GM19452 (cell line): ENCODE measurements around the gene CABP2.

Experiments
- ATAC-seq: cut with Tn5 transposase; IDR thresholded peaks from one replicate; pipeline ENCODE4 v1.9.1; 2021; ENCODE audit not compliant: unreplicated experiment

The CABP2 gene

DNA sequence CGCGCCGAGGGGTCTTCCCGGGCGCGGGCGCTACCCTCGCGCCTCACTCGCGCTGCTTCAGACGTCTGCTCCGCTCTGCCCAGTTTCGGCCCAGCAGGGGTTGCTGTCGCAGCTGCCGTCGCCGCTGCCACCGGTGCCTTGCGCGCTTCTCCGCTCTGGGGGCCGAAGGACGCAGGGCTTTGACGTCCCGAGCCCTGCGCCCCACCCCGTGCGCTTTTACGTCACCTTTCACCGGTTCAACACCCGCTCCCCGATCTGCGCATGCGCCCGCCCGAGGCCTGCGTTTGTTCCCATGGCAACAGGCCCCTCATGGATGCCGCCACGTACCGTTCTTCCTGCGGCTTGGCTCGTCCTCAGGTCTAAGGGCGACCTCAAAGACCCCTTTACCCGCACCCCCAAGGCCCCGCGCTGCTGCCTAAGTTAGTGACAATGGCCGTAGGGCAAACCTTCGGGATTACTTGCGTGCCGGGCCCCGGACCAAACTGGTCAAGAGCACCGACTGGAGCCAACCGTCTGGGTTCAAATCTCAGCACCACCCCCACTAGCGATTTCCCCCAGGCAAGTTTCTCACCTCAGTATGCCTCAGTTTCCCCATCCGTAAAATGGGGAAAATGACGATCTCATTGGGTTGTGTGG, 14.6 kb downstream of the CABP2 start:
- peak; percentile 39 for ATAC-seq

DNA sequence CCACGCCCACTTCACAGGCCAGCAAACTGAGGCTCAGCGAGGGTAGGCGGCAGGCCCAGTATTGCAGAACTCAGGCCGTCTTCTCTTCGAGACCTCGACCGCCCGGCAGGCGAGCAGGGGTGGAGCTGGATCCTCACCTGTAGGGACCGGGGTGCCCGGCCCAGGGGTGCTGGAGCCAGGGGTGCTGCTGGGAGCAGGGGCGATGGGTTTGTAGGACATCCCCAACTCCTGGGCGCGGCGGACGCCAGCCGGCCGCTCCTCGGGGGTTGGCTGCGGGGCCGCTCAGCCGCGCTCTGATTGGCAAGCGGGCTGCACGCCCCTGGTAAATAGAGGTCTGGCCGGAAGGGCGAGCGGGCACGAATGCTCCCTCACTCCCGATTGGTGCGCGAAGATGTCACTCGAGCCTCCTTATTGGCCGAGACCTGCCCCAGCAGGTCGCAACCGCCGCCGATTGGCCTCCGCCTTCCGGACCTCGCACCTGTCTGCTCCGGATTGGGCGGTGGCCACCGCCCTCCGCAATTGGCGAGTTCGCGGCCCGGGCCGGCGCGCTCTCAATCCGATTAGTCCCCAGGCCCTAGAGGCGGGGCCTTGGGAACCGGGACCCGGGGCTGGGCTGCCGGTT, 15.3 kb downstream of the CABP2 start, which contains the start of gene CDK2AP2:
Gene CDK2AP2 (minus strand): TSS at position 299 of the 622 bp plus-strand sequence. CDS start 80 bp downstream, at position 219.
- peak; percentile 76 for ATAC-seq

DNA sequence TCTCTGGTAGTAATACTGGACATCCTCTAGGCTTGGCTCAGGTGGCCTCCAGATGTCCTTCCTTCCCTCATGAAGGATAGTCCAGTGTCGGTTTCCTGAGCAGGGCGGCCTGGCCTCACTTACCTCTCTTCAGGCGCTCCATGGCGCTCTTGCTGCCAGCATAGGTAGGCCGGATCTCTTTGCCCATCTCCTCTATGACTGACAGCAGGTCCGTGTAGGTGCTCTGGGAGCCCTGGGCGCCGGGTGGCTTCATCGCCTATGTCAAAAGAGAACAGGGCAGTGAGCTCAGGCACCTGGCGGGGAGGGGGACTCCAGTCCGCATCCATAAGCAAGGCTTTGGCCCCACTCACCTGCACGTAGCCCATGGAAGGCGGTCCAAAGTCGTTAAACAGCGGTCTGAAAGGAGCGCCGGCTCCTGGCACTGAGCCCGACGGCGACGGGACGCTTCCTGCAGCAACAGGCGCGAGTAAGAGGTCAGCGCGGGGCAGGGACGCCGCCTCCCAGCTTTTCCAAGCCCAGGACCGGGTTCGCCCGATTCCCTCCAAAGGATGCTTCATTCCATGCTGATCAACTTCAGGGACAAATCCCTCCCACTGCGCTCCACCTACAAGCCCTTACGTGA, 15.9 kb downstream of the CABP2 start:
- ATAC-seq, result no peak

DNA sequence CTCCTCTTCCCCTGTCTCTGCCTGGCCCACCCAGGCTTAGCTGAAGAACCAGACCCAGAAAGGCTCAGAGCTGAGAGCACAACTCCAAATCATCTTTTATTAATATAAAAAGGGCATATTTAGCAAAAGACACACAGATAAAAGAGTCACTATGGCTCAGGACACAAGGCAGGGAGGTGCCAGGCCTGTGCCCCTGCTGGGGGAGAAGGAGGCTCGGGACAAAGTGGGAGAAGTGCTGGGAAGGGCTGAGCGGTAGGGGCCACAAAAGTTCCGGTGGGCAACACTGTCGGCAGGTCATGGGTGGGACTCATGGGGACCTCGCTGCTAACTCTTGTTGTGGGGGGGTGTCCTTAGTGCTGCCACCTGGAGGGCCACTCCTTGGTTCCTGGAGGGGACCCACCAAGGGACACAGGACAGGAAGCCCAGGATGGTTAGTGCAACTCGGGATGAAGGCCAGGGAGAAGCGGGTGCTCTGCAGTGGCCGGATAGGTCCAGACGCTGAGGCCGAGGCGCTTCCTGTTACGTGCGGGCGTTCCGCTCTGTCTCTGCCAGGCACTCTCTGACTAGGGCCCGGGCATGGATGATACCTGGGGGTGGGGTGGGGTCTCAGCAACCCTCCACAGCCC, 16.7 kb downstream of the CABP2 start:
- no peak for ATAC-seq

DNA sequence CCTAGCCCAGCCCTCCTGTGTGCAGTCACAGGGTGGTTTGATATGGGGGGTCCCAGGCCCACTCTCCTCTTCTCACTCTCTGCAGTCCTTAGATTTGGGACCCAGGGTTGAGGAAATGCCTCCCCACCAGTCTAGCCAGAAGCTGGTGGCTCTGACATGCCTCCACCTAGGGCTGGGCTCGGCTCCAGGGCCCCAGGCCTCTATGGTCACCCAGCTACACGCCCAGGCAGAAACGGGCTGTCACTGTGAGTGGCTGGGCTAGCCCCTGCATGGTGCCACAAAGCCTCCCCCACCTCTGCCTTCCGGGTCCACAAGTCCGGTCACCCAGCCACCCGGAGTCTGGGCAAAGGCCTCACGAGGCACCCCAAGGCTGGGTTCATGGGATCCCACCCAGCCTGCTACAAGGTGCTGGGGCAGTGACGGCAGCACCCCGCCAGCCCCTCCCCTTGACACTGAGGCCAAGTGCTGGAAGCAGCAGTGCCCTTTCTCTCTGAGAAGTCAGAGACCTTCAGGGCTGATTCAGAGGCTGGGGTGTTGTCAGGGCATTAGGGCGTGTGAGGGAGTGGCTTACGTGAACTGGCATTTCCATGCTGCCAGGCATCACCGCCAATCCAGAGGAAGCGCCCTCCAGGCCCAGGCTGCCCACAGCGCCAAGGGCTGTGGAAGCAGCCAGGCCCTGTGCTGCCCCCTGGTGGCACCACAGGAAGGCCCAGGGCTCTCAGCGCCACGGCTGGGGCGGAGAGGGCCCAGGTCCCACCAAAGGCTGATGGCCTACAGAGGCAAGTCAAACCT, 17.4 kb downstream of the CABP2 start:
- ATAC-seq, result no peak

DNA sequence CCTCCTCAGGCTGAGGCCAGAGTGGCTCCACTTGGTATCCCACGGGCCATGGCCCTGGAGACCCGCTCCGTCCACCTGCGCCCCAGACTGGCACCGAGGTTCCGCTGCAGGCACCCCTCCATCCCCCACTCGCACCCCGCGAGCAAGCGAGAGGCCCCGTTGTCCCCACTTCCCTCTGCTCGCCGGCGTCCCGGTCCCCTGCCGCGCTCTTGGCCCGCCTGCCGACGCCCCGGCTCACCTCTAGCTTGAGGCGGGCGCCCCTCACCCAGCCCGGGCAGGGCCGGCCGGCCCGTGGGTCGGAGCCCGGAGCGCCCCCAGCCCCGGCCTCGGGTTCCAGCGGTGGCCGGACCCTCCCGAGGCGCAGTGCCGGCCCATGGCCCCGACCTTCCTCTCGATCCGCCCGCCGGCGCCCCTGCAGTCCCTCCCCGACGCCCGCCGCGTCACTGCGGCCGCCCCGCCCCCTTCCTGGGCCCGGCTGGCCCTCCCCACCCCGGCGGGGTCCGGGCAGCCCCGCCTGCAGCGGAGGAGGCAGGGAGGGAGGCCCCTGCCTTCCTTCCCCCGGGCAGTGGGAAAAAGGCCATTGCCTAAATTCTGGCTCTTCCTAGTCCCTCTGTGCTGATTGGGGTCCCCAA, 18.2 kb downstream of the CABP2 start, which contains the start of gene PITPNM1:
Gene PITPNM1 (minus strand): TSS at position 414 of the 632 bp plus-strand sequence. CDS start 1,183 bp downstream, outside the sequence.
- ATAC-seq, result no peak

DNA sequence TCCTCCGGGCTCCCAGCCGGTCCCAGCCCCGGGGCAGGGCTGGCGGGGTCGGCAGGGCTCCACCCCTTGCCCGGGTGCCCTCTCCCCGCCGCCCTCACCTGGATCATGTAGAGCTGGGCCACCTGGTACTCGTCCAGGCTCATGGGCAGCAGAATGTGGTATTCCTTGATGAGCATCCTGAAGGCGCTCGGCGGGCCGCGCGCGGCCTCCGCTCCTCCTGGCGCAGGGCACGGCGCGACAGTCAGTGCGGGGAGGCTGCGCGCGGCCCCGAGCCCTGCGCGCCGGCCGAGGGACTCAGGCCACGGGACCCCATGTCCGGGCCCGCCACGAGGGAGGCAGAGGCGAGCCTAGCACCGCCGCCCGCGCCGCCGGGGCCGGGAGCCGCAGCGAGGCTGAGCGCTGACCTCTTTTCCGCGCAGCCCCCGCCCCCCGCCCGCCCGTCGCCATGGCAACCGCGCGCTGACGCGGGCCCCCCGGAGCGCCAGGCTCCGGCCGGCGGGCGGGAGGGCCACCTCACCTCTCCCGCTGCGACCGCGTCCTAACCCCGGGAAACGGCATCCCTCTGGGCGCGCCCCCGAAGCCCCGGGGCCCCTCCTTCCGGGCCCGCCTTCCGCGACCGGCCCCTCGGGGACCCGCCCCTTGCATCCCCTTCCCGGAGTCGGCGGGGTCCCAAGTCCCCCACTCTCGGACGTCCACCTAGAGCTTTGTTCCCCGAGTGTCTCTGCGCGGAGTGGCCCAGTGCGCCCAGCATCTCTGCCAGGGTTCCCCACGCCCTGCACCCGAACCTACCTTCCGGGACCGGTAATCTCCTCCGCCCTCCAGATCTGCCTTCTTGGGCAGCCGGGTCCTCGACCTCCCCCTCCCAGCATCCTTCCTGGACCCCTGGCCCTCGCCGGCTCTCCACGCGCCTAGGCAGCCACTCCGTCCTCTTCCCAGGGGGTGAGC, 19.0 kb downstream of the CABP2 start:
- no peak for ATAC-seq

DNA sequence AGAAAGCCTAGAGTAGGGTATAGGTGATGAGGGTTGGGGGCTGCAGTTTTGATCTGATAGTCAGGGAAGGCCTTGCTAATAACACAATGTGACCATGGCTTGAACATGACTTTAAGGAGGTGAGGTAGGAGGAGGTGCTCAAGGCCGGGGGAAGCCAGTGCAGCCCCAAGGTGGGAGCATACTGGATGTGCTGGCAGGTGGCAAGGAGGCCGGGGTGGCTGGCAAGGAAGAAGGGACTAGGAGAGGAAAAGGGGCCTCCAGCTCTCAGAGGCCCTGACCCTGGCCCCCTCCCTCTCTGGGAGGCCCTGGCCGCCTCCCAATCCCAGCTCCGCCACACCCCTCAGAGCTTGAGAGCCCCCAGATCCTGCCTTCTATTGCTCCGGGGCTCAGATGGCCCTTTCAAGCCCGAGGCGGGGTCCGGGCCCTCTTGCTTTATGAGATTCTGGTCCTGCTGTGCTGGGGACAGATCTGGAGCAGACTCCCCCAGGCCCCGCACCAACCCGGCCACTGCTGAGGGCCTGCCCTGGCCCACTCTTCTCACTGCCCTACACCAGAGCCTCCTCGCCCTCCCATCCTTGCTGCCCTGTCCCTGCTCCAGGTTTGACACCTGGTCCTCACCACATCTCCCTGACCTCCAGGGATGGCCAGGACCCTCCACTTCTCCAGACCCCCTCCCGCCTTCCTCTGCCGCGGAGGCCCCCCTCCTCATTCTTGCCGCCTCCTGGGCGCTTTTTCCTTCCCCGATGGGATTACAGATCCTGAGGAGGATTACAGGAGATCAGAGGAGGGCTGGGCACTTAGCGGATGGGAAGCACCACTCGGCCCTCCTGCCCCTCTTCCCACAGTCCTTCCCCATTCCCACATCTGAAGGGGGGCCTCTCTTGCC, 19.9 kb downstream of the CABP2 start:
- no peak for ATAC-seq

DNA sequence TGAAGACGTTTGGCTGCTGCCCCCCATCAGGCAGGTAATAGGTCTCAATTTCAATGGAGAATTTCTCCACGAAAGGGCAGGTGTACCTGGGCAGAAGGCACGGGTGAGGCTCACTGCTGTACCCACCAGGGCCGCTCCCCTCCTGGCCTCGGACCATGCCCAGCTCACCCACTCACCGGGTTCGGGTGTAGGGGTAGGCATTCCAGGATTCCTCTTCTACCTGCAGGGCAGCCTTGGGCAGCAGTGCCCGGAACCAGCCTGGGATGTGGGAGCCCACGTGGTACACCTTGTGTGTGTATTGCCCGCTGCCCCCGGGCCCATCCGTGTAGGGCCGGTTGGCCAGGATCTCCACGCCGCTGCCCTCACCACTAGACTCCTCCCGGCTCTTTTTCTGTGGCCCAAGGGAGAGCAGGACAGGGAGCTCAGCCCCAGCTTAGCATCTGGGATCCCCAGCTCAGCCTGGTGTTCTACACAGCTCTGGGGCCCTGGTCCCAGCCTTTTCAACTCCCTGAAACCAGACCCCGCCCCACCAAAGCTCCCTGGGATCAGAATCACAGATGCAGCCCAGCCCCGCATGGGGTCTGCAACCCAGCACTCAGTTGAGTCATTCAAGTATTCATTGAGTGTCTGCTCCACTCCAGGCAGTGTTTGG, 20.8 kb downstream of the CABP2 start:
- no peak for ATAC-seq

DNA sequence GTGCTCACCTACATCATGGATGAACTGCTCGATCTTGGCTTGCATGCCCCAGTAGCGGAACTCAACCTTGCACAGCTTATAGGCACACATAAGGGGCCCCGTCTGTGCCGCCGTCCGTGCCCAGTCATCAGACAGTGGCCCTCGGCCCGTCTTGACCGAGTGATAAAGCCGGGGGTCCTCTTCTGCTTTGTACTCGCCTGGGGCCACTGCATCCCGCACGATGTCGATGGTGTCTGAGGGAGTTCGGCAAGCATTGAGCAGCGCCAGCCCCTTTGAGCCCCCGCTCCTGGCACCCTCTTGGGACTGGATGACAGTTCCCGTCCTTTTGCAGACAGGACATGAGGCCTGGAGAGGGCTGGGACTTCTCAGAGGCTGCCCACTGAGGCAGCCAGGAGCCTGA, 21.4 kb downstream of the CABP2 start:
- no peak for ATAC-seq

DNA sequence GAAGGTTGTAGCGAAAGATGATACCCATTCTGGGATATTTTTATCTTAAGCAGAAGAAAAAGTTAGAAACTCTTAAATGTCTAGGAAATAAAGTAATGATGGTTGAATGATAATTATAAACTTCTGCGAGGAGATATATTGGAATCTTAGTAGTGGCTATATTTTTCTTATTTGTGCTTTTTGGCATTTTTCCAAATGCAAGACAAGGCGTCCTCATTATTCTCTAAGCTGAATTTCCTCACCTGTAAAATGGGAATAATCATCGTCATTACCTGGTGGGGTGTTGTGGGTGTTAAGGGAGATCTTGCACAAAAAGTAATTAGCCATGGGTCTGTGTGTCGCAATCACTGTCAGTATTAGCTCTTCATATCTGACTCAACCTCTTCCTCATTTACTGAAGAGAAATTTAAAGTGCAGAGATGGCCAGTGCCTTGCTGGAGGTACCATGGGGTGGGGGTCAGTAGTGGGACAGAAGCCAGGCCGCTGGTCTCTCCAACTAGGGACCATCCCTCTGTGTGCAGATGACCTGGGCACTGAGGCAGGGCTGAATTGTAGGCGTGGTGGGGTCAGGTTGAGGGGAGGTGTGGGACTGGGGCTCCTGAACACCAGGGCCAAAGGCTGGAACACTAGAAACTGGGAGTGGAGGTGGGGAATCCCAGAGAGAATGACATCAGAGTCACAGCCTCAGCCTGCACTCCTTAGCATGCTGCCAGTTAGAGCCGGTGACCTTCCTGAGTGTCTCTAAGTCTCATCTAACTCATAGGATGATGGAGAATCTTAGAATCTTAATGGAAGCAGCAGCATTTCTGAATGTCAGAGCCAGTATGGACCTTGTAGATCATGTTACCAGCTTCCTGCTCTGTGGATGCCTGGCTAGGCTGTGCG, 22.2 kb downstream of the CABP2 start:
- no peak for ATAC-seq

DNA sequence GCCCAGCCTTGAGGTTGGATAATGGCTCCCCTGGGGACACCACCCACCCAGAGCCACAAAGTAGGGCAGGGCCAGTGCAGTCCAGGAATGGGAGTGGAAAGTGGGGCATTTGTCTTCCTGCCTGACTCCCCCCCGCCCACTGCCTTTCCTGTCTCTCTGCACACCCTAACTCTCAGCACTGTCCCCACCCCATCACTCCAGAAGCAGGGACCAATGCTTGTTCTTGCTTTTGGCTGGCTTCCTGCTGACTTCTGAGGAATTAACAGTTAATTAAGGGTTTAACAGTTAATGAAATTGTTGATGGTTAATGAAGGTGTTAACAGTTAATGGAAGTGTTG, 22.8 kb downstream of the CABP2 start:
- ATAC-seq, result no peak

DNA sequence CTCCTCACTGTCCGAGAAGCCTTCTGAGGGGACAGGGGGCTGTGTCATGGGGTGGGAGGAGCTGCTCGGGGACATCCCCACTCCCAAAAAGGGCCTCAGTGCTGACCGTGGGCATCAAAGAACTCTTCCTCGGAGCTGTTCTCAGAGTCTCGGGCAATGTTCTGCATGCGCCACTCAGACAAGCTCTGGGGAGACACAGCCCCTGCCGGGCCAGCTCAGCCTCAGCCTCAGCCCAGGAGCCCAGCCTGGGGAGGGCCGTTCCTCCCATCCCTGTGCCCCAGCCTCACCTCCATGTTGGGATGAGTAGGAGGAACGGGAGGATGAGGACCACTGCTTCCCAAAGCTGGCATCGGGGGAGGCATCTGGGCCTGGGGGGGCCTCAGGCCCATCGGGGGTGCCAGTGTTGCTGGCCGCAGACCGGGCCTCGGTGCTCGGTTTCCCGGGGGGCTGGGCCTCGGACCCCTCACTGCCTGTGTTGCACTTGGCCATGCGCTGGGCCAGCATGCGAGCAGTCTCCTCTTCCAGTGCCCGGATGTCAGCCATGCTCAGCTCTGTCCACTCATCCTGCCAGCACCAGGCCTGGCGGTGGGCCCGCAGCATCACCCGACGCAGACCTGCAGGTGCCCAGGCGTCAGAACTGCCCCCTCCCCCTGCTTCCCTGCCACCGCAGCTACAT, 23.3 kb downstream of the CABP2 start:
- no peak for ATAC-seq

DNA sequence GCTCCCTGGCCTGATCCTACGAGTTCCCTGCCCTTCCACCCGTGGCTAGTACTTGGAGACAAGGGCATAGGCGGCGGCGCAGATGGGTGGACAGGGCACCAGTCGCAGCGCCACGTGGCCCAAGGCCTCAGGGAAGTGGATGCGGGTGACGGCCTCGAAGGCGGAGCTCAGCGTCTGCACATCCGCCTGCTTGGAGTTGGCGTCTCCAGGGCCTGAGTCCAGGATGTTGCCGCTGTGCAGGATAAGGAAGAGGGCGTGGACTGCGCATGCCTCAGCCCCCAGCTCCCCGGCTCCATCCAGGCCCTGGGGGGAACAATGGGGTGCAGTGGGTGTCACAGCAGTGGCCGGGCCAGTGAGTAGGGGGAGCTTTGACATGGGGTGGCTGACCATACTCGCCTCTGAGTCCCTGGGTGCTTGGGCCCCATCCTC, 24.7 kb downstream of the CABP2 start:
- ATAC-seq, result no peak

DNA sequence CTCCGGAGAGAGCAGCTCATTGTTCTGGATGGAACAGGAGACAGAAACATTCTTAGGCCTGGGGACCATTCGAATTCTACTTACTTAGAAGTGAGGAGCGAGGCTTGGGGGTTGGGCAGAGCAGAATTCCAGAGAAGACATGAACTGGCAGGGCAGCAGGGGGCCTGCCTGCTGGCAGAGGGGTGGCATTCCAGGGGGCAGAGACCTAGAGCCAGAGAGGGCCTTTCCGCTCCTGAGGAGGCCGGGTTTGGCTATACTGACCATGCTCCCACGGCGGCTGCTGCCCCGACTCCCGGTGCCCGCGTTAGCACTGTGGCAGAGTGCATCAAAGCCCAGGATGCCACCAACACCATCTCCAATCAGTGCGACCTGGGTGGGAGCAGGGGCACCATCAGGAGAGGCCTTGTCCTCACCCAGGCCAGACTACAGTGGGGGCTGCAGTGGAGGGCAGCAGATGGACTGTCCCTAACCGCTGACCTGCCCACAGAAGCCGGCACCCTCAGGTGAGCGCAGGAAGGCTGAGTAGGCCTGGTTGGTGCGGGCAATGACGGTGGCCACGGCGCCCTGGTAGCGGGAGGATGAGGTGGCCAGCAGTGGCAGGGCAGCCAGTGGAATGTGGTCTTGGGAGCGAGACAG, 25.5 kb downstream of the CABP2 start:
- no peak for ATAC-seq

DNA sequence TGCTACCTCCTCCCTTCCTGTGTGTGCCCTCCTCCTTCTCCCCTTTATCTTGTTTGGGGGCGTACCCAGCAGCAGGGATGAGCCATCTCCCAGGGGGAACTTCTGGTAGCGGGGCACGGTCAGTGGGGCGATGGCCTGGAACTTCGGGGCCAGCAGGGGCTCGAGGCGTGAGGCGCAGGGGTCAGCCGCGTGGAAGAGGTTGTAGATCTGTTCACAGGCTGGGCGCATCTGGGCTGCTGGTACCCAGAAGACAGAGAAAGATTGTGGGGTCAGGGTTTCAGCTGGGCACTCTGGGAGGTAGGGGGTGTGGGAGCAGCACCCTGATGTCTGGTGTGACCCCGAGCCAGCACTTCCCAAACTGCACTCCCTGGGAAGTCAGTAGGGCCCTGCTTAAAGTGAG, 27.1 kb downstream of the CABP2 start:
- ATAC-seq, result no peak
